Measurements from ENCODE around the gene LARGE2.

The LARGE2 gene

GRCh38 chr11:45922425-45923082 is at the start of gene LARGE2:
TSS of gene LARGE2 (plus strand) at chr11:45922656. CDS start at chr11:45922883, 227 bp downstream.
- no peak for DNase-seq

DNA sequence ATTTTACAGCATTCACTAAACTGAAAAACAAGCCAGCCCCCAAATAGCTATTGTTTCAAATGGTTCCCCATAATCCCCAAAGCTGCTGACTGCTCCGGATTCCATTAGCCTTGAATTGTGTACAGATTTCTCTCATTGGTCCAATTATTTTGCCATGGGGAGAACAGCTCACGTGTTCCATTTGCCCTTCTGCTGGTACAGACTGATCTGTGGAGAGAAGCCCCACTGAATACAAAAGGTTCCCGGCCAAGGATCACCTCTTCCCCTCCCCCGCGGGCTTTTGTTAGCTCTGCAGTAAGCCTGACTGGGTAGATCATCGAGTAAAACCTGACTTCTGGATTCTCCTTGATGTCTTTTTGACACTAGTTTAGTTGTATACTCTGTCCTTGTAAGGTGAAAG is 46.1 kb upstream of the LARGE2 start:
- no peak for DNase-seq

GRCh38 chr11:45877221-45877620 is 45.2 kb upstream of the LARGE2 start:
- DNase-seq, result no peak

GRCh38 chr11:45877845-45878244 is 44.6 kb upstream of the LARGE2 start:
- DNase-seq, result no peak

GRCh38 chr11:45879803-45880686 is 42.4 kb upstream of the LARGE2 start:
- DNase-seq, result no peak

- no peak for DNase-seq
Measured at GRCh38 chr11:45880772-45881570, 41.5 kb upstream of the LARGE2 start.

DNA sequence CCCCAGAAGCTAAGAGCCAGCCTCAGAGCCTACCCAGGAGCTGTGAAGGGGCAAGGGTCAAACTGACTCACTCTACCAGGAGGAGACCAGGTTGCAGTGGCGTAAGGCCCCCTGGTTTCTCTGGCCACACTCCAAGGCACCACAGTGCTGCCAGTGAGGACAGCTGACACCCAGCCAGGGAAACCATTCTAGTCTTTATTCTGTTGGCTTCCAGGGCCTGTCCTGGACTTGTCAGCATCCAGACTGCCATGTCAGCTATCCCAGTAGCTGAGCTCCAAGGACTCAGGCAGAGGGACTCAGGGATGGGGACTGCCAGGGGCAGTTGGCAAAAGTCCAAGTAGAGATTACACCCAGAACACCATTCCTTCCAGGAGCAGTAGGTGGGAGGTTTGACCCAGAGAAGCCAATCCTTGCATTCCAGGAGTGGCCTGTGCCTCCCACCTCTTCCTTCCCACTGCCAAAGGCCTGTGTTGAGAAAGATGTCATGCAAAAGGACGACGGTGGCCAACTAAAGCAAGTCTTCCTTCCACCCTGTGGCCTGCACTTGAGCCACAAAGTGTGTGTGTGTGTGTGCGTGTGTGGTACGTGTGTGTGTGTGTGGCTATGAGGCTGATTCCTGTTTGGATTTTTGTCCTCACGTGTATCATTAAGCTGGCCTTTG is 40.6 kb upstream of the LARGE2 start:
- DNase-seq, result no peak

GRCh38 chr11:45884596-45885185 is 37.8 kb upstream of the LARGE2 start:
- no peak for DNase-seq

GRCh38 chr11:45885274-45885920 is 37.1 kb upstream of the LARGE2 start, which contains the start of gene MAPK8IP1:
TSS of gene MAPK8IP1 (plus strand) at chr11:45885651. CDS start at chr11:45885821, 170 bp downstream.
- no peak for DNase-seq

DNA sequence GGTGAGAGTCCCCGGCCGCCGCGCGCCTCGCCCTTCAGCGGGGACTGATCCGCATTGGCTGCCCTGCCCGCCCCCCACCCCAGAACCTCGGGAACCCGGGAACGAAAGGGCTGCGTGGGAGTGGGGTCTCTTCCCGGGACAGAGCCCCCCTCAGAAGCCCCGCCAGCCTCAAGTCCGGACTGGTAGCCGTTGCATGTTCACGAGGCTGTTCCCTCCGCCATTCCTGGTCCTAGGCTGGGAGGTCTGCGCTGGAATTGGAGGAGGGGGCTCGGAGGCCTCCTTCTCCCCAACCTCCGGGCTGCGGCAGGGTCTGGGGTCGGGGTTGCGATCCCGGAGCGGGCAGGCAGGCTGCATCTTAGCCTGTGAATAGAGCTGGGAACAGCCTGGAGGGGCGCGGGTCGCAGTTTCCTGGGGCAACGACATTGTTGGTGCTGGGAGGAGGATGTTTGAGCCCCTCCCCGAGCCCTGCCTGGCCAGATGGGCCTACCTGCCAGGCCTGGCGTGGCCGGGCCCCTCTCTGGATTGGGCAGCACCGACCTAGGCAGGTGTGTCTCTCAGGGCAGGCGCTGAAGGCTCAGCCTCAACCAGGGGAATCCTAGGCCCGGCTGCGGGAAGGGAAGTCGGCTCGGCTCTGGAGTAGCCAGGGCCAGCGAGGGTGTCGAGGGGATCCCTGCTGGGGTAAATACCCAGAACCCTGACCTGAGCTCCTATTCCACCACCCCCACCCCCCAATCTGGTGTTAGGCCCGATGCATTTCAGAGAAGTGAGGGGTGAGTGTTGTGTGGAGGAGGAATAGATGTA is 36.3 kb upstream of the LARGE2 start:
- no peak for DNase-seq

DNA sequence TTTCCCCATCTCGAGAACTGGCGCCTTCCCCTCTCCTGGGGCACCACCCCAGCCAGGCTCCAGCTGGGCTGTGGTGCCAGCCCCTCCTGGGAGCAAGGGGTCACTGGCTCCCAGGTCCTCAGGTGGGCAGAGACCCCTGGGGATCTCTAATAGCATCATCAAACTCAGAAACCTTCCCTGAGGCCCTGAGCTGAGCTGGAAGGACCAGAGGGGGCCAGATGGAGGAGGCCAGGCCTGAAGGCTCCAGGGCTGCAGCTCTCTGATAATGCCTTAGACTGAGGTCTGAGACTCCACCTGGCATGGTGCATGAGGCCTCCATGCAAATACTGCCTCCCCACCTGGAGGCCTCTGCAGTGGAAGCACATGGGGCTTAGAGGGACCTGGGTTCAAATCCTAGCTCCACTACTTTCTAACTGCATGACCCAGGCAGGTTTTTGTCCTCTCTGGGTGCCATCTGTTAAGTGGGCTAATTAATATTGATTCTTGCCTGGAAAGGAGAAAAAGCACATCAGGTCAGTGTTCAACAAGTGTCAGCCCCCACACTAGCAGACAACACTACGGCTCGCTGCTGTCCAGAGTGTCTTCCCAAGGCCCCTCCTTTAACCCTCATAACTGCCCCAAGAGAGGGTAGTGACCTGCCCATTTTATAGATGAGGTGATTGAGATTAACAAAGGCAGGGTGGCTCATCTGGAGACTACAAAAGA is 35.5 kb upstream of the LARGE2 start:
- no peak for DNase-seq

DNA sequence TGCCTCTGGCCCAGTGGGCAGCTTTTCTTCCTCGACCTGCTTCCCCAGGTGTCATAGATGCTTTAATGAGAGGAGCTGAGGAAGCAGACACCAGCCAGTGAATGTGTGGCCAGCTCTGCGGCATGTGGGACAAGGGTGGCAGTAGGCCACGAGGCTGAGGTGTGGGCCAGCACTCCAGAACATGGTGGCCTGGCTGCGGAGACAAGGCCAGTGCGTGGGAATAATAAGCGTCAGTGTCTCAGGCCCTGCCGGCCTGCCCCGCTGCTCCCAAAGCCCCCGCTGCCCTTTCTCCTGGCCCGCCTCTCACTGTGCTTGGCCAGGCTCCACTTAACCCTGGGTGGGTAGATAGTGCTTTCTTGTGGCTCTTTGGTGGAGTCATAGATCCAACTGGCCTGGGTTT is 34.9 kb upstream of the LARGE2 start:
- DNase-seq, result no peak

GRCh38 chr11:45889555-45889954 is 32.9 kb upstream of the LARGE2 start:
- DNase-seq, result no peak

DNA sequence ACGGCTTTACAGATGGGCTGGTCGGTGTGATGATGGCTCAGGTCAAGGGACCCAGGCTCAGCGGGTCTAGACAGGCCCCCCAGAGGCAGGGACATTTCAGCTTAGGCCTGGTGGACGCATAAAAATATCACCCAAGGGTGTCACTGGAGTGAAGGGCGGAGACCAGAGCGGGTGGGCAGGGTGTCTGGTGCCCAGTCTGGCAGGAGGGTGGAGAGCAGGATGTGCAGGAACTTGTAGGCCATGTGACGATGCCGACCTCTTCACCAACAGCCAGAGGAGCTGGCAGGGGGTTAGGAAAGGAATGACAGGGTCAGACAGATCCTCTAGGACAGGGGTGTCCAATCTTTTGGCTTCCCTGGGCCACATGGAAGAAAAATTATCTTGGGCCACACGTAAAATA is 32.5 kb upstream of the LARGE2 start:
- DNase-seq, result no peak

GRCh38 chr11:45890886-45891550 is 31.4 kb upstream of the LARGE2 start:
- DNase-seq, result no peak

DNA sequence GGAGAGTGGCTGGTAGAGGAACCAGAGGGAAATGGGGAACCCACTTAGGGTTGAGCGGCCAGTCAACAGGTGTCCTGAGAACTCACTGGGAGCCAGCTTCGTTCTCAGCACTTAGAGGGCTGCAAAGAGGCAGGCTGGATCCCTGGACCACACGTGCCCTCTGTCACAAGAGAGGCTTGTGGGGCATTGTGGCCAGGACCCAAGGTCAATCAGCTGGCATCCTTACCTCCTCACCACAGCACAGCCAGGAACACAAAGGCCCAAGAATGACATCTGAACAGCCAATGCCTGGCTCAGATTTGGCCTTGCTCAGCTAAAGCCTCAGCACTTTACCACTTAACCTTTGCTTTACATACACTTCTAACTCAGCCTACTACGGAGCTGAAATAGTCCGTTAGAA is 29.6 kb upstream of the LARGE2 start:
- DNase-seq, result no peak

- no peak for DNase-seq
Measured at GRCh38 chr11:45894555-45895247, 27.8 kb upstream of the LARGE2 start.

- no peak for DNase-seq
Measured at GRCh38 chr11:45895553-45896259, 26.8 kb upstream of the LARGE2 start.
